ENCODE data around the gene CAVIN3.

GRCh38 chr11:6332066-6332465, 11.8 kb upstream of the CAVIN3 start:
- no peak for TF ChIP-seq CTCF (IDR thresholded peaks at IDR 0.05)
- TF ChIP-seq POLR2A (IDR thresholded peaks at IDR 0.05): no peak
